HG02885 (cell line): ENCODE data around the gene HPX.

Experiments
- ATAC-seq: cut with Tn5 transposase; IDR thresholded peaks from one replicate; pipeline ENCODE4 v1.9.1; 2021; ENCODE audit warnings: mild to moderate bottlenecking; ENCODE audit not compliant: unreplicated experiment, poor library complexity

HPX gene

GRCh38 chr11:6440906-6441358, at the start of gene HPX:
Gene HPX, minus strand, starts transcription at chr11:6440987. Its CDS starts 24 bp downstream, at chr11:6440963.
- ATAC-seq, result no peak

- no peak for ATAC-seq
Measured at GRCh38 chr11:6489306-6489705, 48.5 kb upstream of the HPX start.

GRCh38 chr11:6488821-6489220, 48.0 kb upstream of the HPX start:
- ATAC-seq, result no peak

- ATAC-seq, result no peak
Measured at GRCh38 chr11:6488342-6488741, 47.6 kb upstream of the HPX start.

- no peak for ATAC-seq
Measured at GRCh38 chr11:6486938-6487337, 46.2 kb upstream of the HPX start.

- ATAC-seq, result no peak
Measured at GRCh38 chr11:6486256-6486655, 45.5 kb upstream of the HPX start.

- no peak for ATAC-seq
Measured at GRCh38 chr11:6485661-6486060, 44.9 kb upstream of the HPX start.

GRCh38 chr11:6483015-6483414, 42.2 kb upstream of the HPX start:
- no peak for ATAC-seq

- ATAC-seq, result no peak
Measured at GRCh38 chr11:6482441-6482840, 41.7 kb upstream of the HPX start.

GRCh38 chr11:6481924-6482275, 41.1 kb upstream of the HPX start:
- no peak for ATAC-seq

- ATAC-seq, result peak; percentile 99
Measured at GRCh38 chr11:6481012-6481923, 40.5 kb upstream of the HPX start, which contains the start of the genes ARFIP2 and TIMM10B. Gene ARFIP2, minus strand, starts transcription at chr11:6481331. Its CDS starts 910 bp downstream, at chr11:6480421. Gene TIMM10B, plus strand, starts transcription at chr11:6481501. Its CDS starts 16 bp downstream, at chr11:6481517.

GRCh38 chr11:6480299-6480914, 39.6 kb upstream of the HPX start:
- no peak for ATAC-seq

GRCh38 chr11:6476571-6476970, 35.8 kb upstream of the HPX start:
- ATAC-seq, result no peak

GRCh38 chr11:6475936-6476335, 35.1 kb upstream of the HPX start:
- no peak for ATAC-seq

GRCh38 chr11:6474806-6475500, 34.2 kb upstream of the HPX start:
- no peak for ATAC-seq

- ATAC-seq, result no peak
Measured at GRCh38 chr11:6474413-6474792, 33.6 kb upstream of the HPX start.

GRCh38 chr11:6473451-6474412, 32.9 kb upstream of the HPX start, which contains the start of gene TRIM3:
Gene TRIM3, minus strand, starts transcription at chr11:6473941. Its CDS starts 8,246 bp downstream, at chr11:6465695.
- peak; percentile 73 for ATAC-seq

- ATAC-seq, result no peak
Measured at GRCh38 chr11:6472934-6473333, 32.1 kb upstream of the HPX start.

- ATAC-seq, result no peak
Measured at GRCh38 chr11:6469599-6469998, 28.8 kb upstream of the HPX start.
